Epithelial cell of proximal tubule (primary cell): ENCODE results near the gene CLASP1. TPM values are rescaled to one million over a fixed set of nuclear protein-coding genes. Genes with fewer than 3 reads are reported as not detected.
A peak's percentile ranks its signal among the peaks of the same experiment; 100 is the strongest.

Experiments used
- DNase-seq: peaks from one replicate; pipeline ENCODE4 v3.0.0-alpha.2; 2011; ENCODE audit warnings: low read depth
- H3K4me3 ChIP-seq: 2 replicates; pipeline ENCODE4 v1.5.1; 2011; ENCODE audit warnings: low read depth, mild to moderate bottlenecking, low read length
- CTCF ChIP-seq: conservative IDR thresholded peaks from 2 replicates; pipeline ENCODE4 v1.5.1; 2012; ENCODE audit warnings: low read depth, mild to moderate bottlenecking, low read length
- total RNA-seq: library from RNA; depleted of rRNA; stranded (reverse); fragments of >200 nt; gene quantifications from 2 replicates; pipeline ENCODE4 v1.2.3, GENCODE V29; 2015

The CLASP1 gene
- total RNA-seq, 1 donor from 2014 or later: 35.0 TPM

- H3K4me3 ChIP-seq: no peak overlapping the region
- no peak for DNase-seq
- no peak for TF ChIP-seq CTCF
These were observed 14.6 kb downstream of the CLASP1 start for GRCh38 chr2:121634354-121635307.

GRCh38 chr2:121633463-121633862, 15.8 kb downstream of the CLASP1 start:
- TF ChIP-seq CTCF: no peak
- DNase-seq: no peak
- no peak overlapping the region for H3K4me3 ChIP-seq

GRCh38 chr2:121627525-121628050, 21.7 kb downstream of the CLASP1 start:
- TF ChIP-seq CTCF: no peak
- no peak overlapping the region for H3K4me3 ChIP-seq
- no peak for DNase-seq

- H3K4me3 ChIP-seq: no peak overlapping the region
- TF ChIP-seq CTCF: no peak
- DNase-seq: peak; percentile 65
These were observed 22.3 kb downstream of the CLASP1 start for GRCh38 chr2:121626777-121627524.

GRCh38 chr2:121625953-121626352, 23.3 kb downstream of the CLASP1 start:
- no peak for DNase-seq
- H3K4me3 ChIP-seq: no peak overlapping the region
- no peak for TF ChIP-seq CTCF

- DNase-seq: no peak
- TF ChIP-seq CTCF: no peak
These were observed 32.1 kb downstream of the CLASP1 start for GRCh38 chr2:121617042-121617599.

More at GRCh38 chr2:121617042-121617599, 32.1 kb downstream of the CLASP1 start:
- H3K4me3 ChIP-seq: no peak overlapping the region
